ENCODE data around the gene TRMT112.

The TRMT112 gene

GRCh38 chr11:64268025-64268892 is 49.1 kb downstream of the TRMT112 start:
- no peak for DNase-seq

DNA sequence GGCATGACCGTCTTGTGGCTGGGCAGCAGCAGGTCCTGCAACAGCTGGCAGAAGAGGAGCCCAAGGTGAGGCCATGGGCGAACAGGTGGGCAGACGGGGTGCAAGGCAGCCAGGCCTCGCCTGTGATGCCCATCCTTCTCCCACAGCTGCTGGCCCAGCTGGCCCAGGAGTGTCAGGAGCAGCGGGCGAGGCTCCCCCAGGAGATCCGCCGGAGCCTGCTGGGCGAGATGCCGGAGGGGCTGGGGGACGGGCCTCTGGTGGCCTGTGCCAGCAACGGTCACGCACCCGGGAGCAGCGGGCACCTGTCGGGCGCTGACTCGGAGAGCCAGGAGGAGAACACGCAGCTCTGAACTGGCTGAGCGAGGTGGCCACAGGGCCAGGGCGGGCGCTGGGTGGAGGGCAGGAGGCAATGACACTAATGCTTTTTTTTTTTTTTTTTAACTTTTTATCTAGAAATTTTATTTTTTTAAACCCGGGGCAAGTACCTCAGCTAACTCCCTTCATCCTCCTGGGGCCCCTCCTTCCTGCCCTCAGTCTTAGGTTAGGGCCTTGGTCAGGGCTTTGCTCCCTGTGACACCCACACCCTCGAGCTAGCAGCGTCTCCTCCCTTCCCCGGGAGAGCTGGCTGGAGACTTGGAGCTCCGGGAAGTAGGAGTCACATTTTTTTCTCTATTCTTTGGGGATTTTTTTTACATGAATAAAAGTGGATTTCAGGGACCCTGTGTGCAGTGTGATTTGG is 50.0 kb downstream of the TRMT112 start:
- no peak for DNase-seq
